Neural crest cell (in vitro differentiated cells): ENCODE measurements around the gene WDFY4. TPM values are rescaled to one million over a fixed set of nuclear protein-coding genes. Genes with fewer than 3 reads are reported as not detected.

ENCODE experiments used
- DNase-seq: peaks from one replicate; pipeline ENCODE4 v3.0.0; 2021; ENCODE audit warnings: low read depth, mixed read lengths, low spot score
- H3K27ac Mint-ChIP-seq: one replicate; pipeline ENCODE4 v1.8.0; 2021; ENCODE audit warnings: mild to moderate bottlenecking, mixed read lengths; ENCODE audit not compliant: unreplicated experiment
- H3K27me3 Mint-ChIP-seq: 2 replicates; pipeline ENCODE4 v1.8.0; 2021; ENCODE audit warnings: low read depth, mild to moderate bottlenecking, mixed read lengths
- H3K36me3 Mint-ChIP-seq: 2 replicates; pipeline ENCODE4 v1.8.0; 2021; ENCODE audit warnings: low read depth, mild to moderate bottlenecking, mixed read lengths
- H3K4me1 Mint-ChIP-seq: 2 replicates; pipeline ENCODE4 v1.8.0; 2021; ENCODE audit warnings: mixed read lengths
- H3K4me3 Mint-ChIP-seq: one replicate; pipeline ENCODE4 v1.8.0; 2021; ENCODE audit warnings: mild to moderate bottlenecking, mixed read lengths
- H3K9me3 Mint-ChIP-seq: 2 replicates; pipeline ENCODE4 v1.8.0; 2021; ENCODE audit warnings: mixed read lengths
- CTCF ChIP-seq: fragments of 200-600 bp; sonication (generic); conservative IDR thresholded peaks from 2 replicates; pipeline ENCODE4 v1.5.0; 2021; ENCODE audit warnings: antibody characterized with exemption, mild to moderate bottlenecking
- total RNA-seq: library from RNA; stranded (reverse); gene quantifications from 2 replicates; pipeline ENCODE4 v1.2.1, GENCODE V29; 2021

The WDFY4 gene
- total RNA-seq, 1 donor from 2014 or later, result not detected

- H3K9me3 Mint-ChIP-seq, result no peaks in the 10 kb centered on the region
Observed at GRCh38 chr10:48736596-48736995, 51.9 kb downstream of the WDFY4 start.

GRCh38 chr10:48737886-48738285 is 53.2 kb downstream of the WDFY4 start:
- no peak overlapping the region for H3K4me3 Mint-ChIP-seq
- TF ChIP-seq CTCF, result no peak
- H3K4me1 Mint-ChIP-seq, result peaks cover 25% of the 10 kb centered on the region
- peaks cover 8% of the 10 kb centered on the region for H3K27me3 Mint-ChIP-seq
- no peak for DNase-seq
- H3K27ac Mint-ChIP-seq, result no peak overlapping the region
- no peaks in the 10 kb centered on the region for H3K36me3 Mint-ChIP-seq
- H3K9me3 Mint-ChIP-seq, result no peaks in the 10 kb centered on the region

More at GRCh38 chr10:48736596-48736995, 51.9 kb downstream of the WDFY4 start:
- Mint-ChIP-seq H3K27me3 (peaks cover 4% of the 10 kb centered on the region), H3K4me3 (no peak overlapping the region), H3K27ac (no peak overlapping the region), H3K36me3 (no peaks in the 10 kb centered on the region), H3K4me1 (peaks cover 24% of the 10 kb centered on the region)
- no peak for DNase-seq
- no peak for TF ChIP-seq CTCF

- peaks cover 28% of the 10 kb centered on the region for H3K4me1 Mint-ChIP-seq
- H3K4me3 Mint-ChIP-seq, result no peak overlapping the region
- H3K9me3 Mint-ChIP-seq, result no peaks in the 10 kb centered on the region
- H3K27ac Mint-ChIP-seq, result no peak overlapping the region
- H3K36me3 Mint-ChIP-seq, result no peaks in the 10 kb centered on the region
- no peak for TF ChIP-seq CTCF
- H3K27me3 Mint-ChIP-seq, result peaks cover 9% of the 10 kb centered on the region
- no peak for DNase-seq
Observed at GRCh38 chr10:48739170-48739569, 54.5 kb downstream of the WDFY4 start.

GRCh38 chr10:48740015-48740707 is 55.5 kb downstream of the WDFY4 start:
- no peak overlapping the region for H3K4me3 Mint-ChIP-seq
- no peak overlapping the region for H3K27ac Mint-ChIP-seq
- no peak for DNase-seq

GRCh38 chr10:48740988-48741387 is 56.3 kb downstream of the WDFY4 start:
- H3K27me3 Mint-ChIP-seq, result peaks cover 7% of the 10 kb centered on the region
- no peak overlapping the region for H3K4me3 Mint-ChIP-seq
- H3K4me1 Mint-ChIP-seq, result peaks cover 28% of the 10 kb centered on the region
- H3K9me3 Mint-ChIP-seq, result no peaks in the 10 kb centered on the region
- H3K36me3 Mint-ChIP-seq, result no peaks in the 10 kb centered on the region
- DNase-seq, result no peak
- H3K27ac Mint-ChIP-seq, result no peak overlapping the region
- TF ChIP-seq CTCF, result no peak

More at GRCh38 chr10:48740015-48740707, 55.5 kb downstream of the WDFY4 start:
- peaks cover 28% of the 10 kb centered on the region for H3K4me1 Mint-ChIP-seq
- no peaks in the 10 kb centered on the region for H3K36me3 Mint-ChIP-seq
- peaks cover 9% of the 10 kb centered on the region for H3K27me3 Mint-ChIP-seq
- H3K9me3 Mint-ChIP-seq, result no peaks in the 10 kb centered on the region
- TF ChIP-seq CTCF, result no peak
